CD4-positive, alpha-beta T cell treated with Interleukin-21 for 1 hour (primary cell): Measurements from ENCODE around the gene SPEG.

Source experiments
- DNase-seq: peaks from one replicate; pipeline ENCODE4 v3.0.0-alpha.2; 2020

Gene SPEG

GRCh38 chr2:219498280-219499057 is 63.8 kb downstream of the SPEG start, which contains the start of gene GMPPA:
TSS of gene GMPPA (plus strand) at chr2:219498891. CDS start at chr2:219499976, 1,085 bp downstream.
- DNase-seq, result peak; percentile 97

- no peak for DNase-seq
Observed at GRCh38 chr2:219499058-219499307, 64.3 kb downstream of the SPEG start.

- DNase-seq, result no peak
Observed at GRCh38 chr2:219499555-219499954, 64.9 kb downstream of the SPEG start.

- DNase-seq, result no peak
Observed at GRCh38 chr2:219500135-219500534, 65.5 kb downstream of the SPEG start.

- no peak for DNase-seq
Observed at GRCh38 chr2:219501849-219502248, 67.2 kb downstream of the SPEG start.

GRCh38 chr2:219502618-219503017 is 68.0 kb downstream of the SPEG start:
- no peak for DNase-seq

GRCh38 chr2:219505585-219505984 is 70.9 kb downstream of the SPEG start:
- DNase-seq, result no peak

GRCh38 chr2:219506153-219506801 is 71.6 kb downstream of the SPEG start:
- DNase-seq, result no peak

GRCh38 chr2:219506802-219507526 is 72.3 kb downstream of the SPEG start:
- no peak for DNase-seq

- no peak for DNase-seq
Observed at GRCh38 chr2:219507581-219508443, 73.2 kb downstream of the SPEG start.

GRCh38 chr2:219508444-219508734 is 73.7 kb downstream of the SPEG start:
- no peak for DNase-seq

GRCh38 chr2:219508971-219509779 is 74.5 kb downstream of the SPEG start:
- DNase-seq, result no peak

- peak; percentile 27 for DNase-seq
Observed at GRCh38 chr2:219509780-219510511, 75.3 kb downstream of the SPEG start.

- DNase-seq, result no peak
Observed at GRCh38 chr2:219510512-219511135, 76.0 kb downstream of the SPEG start.

GRCh38 chr2:219511547-219512325 is 77.1 kb downstream of the SPEG start:
- DNase-seq, result no peak

- no peak for DNase-seq
Observed at GRCh38 chr2:219512524-219513216, 78.0 kb downstream of the SPEG start.

GRCh38 chr2:219513787-219514186 is 79.1 kb downstream of the SPEG start:
- no peak for DNase-seq

GRCh38 chr2:219514196-219514761 is 79.6 kb downstream of the SPEG start, which contains the start of gene ASIC4:
TSS of gene ASIC4 (plus strand) at chr2:219514482. CDS start at chr2:219514725, 243 bp downstream.
- DNase-seq, result no peak

- no peak for DNase-seq
Observed at GRCh38 chr2:219514836-219515235, 80.2 kb downstream of the SPEG start.
